Measurements from ENCODE around the gene ZNF883.
"Not testable (repeated sequence)": the region's sequence is repeated elsewhere in the genome, so short reads cannot be mapped to it uniquely, and the experiment has no call there.

Gene ZNF883

DNA sequence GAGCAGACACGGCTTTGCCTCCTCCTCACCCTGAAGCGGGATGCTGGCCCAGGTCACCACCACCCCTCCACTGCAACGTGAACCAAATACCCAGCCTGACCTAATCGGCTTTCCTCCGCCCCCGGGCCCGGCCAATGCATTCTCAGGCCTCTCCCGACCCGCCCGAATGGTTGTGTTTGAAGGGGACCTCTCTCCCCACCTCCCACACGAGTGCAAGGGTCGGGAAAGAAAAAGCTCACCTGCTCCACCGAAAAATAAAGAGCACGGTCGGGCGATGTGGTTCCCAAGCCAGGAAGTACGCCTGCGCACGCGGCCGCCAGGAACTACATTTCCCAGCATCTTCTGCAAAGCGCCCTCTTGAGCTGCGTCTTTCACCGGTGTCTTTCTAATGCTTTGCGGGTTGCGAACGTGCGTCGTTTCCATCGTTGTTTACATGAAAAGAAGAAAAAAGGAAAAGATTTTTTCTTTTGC is at the start of gene ZNF883:
Gene ZNF883 (minus strand): TSS at position 282 of the 471 bp plus-strand sequence.
- no peak for DNase-seq

DNA sequence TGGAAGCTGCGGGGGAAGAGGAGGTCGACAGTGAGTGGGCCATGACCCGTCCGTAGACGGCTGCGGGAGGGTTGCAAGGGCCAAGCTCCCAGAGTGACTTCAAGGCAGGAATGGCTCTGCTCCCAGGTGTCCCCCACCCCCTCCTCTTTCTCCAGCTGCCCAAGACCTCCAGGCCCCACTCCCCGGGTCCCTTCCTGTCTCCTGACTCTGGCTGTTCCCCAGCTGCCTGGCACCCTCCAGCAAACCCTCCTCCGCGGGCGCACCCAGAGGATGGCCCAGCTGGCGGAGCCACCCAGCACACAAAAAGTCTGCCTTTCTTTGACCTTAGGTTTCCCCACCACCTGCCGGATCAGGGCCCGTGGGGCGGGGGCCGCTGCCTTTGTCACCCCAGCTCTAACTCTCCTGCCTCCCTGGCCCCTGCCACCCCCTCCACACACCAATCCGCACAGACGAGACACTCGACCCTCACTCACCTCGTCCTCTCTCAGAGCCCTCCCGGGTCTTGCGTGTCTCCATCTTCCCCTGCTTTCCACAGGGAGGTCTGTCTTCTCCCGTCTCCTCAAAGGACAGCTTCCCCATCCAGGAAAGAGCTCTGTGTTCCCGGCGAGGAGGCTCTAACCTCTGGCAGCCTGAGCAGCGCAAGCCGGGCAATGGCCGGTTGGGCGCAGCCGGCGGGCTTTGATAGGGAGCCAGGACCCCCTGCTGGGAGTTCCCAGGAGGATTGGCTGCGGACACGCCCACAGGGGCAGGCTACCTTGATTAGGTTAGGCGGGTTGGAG is 49.3 kb upstream of the ZNF883 start:
- DNase-seq: not testable (repeated sequence)

DNA sequence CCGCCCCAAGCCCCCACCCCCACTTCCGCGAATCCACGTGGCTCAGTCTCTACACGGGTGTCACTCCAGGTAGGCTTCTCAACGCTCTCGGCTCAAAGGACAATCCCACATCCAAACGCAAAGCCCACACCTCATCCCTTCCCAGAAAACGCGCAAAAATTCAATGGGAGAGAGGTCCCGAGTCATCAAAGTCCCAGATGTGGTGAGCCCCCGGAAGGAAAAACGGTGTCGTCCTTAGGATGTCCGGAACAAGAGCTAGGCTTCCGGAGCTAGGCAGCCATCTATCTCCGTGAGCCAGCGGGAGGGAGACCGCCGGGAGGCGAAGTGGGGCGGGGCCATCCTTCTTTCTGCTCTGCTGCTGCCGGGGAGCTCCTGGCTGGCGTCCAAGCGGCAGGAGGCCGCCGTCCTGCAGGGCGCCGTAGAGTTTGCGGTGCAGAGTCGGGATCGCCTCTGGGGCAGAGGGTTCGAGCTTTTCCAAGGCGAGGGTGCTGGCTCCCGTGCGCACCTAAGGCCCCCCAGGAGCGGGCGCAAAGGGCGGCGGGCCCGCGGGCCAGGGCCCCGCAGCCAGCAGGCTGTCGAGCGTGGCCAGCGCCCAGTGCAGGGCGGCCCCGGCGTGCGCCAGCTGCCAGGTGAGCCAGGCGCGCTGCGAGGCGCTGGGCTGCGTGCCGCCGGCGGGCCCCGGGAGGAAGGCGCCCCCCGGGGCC is 47.7 kb upstream of the ZNF883 start:
- DNase-seq: not testable (repeated sequence)

DNA sequence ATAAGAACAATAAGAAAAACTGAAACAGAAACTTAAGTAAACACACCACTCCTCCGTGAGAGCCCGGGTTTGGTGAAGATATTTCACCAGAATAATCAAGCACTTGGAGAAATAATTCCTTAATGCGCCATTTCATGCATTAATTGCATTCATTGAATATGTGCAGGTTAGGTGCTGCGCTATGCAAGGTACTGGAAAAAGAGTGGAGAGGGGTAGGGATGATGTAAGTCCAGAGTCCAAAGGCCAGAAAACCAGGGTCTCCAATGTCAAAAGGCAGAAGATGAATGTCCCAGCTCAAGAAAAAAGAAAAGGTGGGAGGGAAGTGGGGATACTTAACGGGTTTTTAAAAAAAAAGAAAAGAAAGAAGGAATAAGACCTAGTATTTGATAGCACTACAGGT is 45.2 kb upstream of the ZNF883 start:
- DNase-seq: no peak

DNA sequence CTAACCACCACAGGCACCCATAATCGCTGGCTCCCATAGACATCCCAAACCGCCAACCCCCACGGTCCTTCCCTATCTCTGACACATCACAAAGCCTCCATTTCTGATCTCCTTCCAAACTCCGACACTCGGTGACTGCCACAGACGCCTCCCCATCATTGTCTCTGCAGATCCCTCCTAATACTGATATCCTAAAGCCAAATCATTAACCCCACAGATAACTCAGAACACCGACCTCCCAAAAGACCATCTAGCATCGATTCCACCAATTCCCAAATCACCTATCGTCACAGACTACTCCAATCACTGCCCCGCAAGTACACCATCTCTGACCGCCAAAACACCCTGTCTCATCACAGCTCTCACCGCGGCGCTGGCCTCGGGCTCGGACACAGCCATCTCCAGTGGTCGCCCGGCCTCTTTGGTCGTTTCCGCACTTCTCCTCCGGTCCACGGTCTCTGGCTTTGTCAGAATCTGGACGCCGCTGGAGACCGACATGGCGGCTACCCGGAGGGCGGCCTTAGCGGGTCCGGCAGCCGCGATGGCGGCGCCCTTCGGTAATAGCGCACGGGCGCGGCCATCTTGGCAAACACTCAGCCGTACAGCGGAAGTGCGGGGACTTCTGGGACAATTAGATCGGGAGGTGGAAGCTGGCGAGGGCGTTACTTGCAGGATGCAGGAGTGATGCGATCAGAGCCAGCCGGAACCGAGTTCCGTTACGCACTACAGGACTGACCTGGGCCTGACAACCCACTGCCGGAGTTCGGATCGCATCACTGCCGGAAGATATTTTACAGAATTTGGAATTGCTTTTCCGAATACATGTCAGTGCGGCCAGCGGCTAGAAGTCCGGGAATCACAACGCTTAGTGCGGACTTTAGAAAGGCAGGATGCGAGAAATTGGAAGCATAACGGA is 44.5 kb upstream of the ZNF883 start, which contains the start of gene ZFP37:
Gene ZFP37 (minus strand): TSS at position 534 of the 916 bp plus-strand sequence. CDS start 36 bp downstream, at position 498.
- DNase-seq: peak; percentile 92

DNA sequence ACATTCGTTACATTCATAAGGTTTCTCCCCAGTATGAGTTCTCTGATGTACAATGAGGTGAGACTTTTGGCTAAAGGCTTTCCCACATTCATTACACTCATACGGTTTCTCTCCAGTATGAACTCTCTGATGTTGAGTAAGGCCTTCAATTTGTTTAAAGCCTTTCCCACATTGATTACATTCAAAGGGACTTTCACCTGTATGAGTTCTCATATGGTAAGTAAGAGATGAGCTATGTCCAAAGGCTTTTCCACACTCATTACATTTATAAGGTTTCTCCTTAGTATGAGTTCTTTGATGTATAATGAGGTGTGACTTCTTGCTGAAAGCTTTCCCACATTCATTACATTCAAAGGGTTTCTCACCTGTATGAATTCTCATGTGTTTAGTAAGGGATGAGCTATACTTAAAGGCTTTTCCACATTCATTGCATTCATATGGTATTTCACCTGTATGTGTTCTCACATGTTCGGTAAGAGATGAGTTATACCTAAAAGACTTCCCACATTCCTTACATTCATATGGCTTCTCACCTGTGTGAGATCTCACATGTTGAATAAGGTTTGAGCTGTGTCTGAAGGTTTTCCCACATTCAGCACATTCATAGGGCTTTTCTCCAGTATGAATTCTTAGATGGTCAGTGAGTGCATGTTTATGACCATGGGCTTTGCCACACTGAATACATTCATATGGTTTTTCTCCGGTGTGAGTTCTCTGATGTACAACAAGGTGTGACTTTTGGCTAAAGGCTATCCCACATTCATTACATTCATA is 31.1 kb upstream of the ZNF883 start:
- DNase-seq: no peak

DNA sequence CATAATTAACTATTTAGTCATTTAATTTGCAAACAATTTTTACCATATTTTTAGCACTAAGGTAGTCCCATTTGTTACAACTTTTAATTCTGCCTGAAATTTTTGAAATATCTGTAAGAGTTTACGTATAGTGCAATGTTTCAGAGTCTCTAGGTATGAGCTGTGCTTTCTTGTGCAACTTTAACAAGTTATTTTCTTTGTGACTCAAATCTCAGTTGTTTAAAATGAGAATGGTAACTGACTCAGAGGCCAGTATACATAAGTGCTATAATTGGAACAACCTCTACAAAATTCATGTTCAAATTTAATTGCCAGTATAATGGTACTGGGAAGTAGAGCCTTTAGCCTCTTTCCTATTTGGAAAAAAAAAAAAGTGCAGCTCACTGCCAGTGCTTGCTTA is 14.2 kb upstream of the ZNF883 start:
- DNase-seq: no peak

DNA sequence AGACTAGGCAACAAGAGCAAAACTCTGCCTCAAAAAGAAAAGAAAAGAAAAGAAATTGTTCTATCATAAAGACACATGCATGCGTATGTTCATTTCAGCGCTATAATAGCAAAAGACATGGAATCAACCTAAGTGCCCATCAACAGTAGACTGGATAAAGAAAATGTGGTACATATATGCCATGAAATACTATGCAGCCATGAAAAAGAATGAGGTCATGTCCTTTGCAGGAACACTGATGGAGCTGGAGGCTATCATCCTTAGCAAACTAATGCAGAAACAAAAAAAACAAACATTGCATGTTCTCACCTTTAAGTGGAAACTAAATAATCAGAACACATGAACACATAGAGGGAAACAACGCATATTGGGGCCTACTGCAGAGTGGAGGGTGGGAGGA is 6.3 kb upstream of the ZNF883 start:
- DNase-seq: no peak

DNA sequence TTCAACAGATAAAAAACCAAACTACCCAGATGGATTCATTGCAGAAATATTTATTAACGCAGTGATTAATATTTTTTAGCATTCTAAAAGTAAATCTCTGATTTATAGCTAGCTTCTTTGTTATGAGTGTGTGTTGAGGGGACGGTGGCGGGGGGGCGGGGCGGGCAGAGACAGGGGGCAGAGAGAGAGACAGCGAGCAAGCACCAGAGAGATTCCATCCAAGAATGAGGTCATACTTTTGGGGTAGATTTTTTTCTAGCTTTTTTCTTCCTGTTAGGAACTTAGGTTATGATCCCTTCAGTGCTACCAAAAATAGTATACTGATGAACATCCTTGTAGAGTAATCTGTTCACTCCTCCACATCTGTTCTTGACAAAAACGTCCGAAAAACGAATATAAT is 500 bp upstream of the ZNF883 start:
- DNase-seq: no peak

DNA sequence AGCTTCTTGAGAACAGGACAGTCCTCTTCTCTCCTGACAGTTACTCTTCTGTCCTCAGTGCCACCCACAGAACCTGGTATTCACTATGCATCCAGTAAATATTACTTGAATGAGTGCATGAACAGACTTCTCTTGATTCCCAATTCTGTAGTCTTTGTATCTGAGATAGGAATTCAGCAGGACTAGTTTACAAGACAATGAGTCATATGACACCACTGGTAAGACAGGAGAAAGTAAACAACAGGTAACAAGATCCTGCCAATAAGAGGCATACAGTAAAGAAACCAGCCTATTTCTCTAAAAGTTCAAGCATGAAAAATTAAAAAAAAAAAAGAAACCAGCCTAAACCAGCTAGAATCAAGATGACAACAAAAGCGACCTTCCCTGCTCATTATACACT is 6.2 kb downstream of the ZNF883 start:
- no peak for DNase-seq

DNA sequence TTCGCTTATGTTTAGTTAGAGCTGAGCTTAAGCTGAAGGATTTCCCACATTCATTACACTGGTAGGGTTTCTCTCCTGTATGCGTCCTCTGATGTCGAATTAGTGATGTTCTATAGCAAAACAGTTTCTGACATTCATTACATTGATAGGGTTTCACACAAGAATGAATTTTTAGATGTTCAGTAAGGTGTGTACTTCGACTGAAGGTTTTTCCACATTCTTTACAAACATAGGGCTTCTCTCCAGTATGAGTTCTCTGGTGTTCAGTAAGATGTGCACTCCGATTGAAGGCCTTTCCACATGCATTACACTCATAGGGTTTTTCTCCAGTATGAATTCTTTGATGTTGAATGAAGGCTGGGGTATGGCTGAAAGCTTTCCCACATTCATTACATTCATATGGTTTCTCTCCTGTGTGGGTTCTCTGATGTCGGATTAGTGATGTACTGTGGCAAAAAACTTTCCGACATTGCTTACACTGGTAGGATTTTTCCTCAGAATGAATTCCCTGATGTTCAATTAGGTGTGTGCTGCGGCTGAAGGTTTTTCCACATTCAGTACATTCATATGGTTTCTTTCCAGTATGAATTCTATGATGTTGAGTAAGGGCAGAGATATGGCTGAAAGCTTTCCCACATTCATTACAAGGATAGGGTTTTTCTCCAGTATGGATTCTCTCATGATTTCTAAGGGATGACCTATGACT is 14.6 kb downstream of the ZNF883 start:
- no peak for DNase-seq

DNA sequence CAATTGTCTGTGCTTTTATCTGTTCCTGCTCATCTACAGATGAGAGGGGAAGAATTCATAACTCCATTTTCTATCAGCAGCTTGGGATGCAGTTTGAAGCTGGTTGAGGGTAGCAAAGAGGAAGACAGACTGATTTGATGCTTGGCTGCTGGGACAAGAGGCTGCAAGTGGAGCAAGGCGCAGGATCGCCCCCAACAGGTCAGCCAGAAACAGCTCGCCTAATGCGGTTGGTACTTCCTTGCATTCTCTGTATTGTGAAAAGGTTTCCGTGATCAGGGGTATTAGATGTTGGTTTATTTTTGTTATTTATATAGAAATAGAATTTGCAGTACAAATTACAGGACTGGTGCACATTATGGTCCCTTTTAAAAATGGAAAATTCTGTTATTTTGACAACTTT is 40.6 kb downstream of the ZNF883 start:
- no peak for DNase-seq

DNA sequence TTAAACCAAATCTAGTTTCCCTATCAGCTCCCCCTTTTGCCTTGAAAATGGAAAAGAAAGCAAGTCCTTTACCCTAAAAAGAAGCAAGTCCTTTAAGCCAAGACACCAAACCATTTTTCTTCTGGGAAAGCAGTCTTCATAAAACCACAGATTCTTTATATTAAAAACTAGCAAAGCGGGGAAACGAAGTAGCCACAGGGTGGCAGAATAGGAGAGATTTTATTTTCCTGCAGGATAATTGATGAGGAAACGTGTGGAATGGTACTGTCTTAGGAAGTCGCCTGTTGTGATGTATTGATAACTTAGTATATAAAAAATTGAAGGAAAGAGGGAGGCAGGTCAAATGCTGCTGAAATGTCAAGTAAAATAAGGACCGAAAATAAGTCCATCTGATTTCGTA is 41.1 kb downstream of the ZNF883 start:
- DNase-seq: no peak

DNA sequence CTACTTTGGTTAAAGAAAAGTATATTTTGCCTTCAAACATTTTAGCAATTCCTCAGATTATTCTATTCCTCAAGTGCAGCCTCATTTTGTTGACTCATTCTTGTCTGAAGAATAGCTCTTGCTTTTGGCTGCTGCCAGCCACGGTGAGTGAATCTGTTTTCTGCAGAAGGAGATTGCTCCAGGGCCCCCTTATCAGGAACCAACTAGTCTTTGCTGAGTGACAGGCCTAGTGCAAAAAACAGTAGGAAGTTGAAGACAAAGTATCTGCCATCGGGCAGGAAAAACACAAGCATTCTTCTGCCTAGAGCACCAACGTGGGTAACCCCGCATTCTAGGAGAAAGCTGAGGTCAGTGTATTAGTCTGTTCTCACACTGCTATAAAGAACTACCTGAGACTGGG is 42.3 kb downstream of the ZNF883 start:
- DNase-seq: no peak

DNA sequence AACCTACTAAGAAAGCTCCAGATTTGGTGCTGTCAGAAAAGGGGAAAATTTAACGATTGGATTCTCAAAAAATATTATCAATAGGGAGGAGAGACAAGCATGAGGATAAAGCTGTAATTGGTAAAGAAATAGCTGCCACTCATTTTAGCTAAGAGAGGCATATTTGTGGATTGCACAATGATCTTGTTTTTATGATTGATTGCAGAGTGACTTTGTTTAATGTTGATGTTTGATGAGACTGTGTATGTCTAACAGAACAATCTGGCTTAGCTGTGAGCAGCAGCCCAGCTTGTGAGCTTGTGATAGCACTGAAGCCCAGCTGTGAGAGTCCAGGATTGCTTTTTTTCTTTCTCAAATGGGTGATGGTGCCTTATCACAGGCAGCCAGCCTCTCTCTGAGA is 56.4 kb downstream of the ZNF883 start:
- no peak for DNase-seq

DNA sequence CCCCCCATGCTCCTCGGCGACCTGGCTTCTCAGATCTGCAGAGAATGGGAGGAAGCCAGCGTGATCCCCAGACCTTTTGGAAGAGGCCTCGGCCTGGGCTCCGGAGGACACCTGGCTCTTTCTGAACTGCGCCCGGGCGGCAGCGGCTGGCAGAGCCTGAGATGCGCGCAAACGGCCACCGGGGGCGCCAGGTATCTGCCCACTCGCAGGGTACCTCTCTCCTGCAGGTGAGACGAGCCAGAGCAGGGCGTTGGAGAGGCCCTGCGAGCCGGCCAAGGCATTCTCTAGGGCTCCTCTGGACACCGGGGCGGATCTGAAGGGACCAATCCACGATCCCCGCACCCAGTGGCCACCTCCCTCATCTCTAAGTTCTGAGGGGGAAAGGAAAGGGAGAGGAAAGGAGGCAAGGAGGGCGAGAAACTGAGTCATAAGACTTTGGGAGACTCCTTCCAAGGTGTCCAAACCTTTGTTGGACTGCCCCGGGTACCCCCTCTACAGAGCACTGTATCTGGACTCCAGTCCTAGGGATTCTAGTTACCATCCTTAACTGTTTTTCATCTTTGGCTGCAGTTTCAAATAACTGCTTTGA is 66.3 kb downstream of the ZNF883 start:
- no peak for DNase-seq

DNA sequence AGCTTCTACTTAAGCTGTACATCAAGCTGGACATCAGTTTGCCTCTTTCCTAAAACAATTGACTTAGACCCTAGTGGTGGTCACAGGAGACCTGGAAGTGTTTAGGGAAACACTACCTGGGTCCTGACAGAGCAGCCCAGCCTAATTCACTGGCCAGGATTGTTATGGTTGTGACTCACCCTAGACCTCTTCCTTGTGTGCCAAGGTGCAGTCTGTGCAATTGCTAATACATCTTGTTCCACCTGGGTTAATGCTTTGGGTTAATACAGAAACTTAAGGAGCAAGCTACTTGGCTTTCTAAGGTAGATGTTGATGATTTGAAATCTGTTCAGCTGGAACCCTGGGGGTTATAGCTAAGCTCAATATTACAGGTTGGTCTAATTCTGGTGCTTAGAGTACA is 72.6 kb downstream of the ZNF883 start:
- no peak for DNase-seq

DNA sequence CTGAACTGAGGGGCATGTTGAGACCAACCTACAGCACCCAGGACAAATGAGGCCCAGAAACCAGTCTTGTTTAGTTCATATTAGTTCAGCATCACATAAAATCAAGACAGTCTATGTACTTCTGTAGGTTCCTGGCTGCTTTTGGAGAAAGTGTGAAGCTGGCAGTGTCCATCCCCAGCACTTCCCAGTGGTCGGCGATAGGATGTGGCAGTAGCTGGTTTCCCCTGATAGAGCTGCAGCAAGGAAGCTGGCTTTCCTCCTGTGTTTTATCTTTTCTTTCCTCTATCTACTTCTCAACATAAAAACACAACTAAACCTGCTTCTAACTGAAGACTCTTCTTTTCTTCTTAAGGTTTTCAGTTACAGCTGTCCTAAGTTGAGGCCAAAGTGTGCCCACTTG is 78.3 kb downstream of the ZNF883 start:
- no peak for DNase-seq

DNA sequence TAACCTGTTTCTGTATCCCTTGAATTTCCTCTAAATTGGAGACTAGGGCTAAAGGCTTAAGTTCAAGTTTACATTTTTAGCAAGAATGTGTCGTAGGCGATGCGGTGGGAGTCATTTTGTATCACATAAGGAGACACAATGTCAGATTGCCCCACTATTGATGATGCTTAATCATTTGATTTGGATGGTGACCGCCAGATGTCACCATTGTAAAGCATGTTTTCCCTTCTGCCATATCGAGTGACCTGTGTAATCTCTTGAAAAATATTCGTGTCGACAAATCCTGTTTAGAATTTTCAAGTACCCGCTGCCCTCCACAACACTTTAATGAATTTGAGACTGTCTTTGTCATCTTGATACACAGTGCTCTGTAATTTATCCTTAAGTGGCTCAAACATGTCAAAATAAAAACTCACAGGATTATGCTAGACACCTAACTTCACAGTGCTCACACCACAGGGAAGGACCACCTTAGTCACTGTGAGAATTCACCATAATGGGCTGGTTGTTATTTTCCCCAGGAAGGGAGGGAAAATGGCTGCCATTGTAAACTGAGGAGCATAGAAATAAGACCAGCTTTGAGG is 86.8 kb downstream of the ZNF883 start:
- peak; percentile 16 for DNase-seq

DNA sequence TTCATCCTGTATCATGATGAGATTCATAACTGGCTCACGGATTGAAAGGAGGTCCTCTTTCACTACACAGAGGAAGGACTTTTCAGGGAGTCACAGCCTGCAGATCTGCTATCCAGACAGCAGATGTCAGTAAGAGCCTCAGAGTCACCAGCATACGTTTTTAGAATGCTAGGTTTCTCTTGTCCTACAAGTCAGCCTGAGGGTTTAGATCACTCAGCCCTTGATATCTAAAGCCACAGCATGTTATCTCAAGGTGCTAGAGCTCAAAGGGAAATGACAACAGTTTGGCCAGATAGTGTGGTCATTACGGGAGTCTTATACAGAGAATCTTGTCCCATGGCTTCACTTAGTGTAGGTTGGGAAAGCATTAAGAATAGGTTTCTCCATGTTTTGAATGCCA is 90.4 kb downstream of the ZNF883 start:
- peak; percentile 53 for DNase-seq

DNA sequence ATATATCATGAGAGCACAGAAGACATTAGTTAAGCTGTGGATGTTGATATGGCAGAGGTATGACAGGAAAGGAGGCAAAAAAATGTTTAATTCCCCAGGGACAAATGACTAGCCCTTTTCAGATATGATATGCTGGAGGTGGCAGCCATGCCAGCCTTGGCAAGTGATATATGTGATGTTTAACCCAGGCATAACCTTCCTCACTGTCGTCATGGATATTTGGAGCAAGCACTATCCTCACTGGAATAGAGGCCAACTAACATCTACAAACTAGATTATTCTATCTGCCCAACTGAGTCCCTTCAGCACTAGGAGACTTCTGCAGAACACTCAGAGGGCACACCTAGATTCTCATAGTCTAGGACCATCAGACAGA is 94.0 kb downstream of the ZNF883 start:
- DNase-seq: no peak
